SH-SY5Y (cell line): ENCODE data around the gene SMIM1.

ENCODE experiments used
- GATA2 ChIP-seq: IDR thresholded peaks from 2 replicates; pipeline ENCODE4 v1.6.1; 2011; ENCODE audit warnings: mild to moderate bottlenecking, low read depth, low read length
- GATA3 ChIP-seq: IDR thresholded peaks from 2 replicates; pipeline ENCODE4 v1.6.1; 2011; ENCODE audit warnings: low read depth, mild to moderate bottlenecking, low read length, moderate library complexity

GRCh38 chr1:3777078-3777547, 4.6 kb downstream of the SMIM1 start:
- TF ChIP-seq GATA2 (no peak), GATA3 (no peak)
